ENCODE measurements around the gene RNF123. TPM values are rescaled to one million over a fixed set of nuclear protein-coding genes. Genes with fewer than 3 reads are reported as not detected.

The RNF123 gene
- total and polyA plus RNA-seq, 2 donors = 15.9 to 29.3 TPM

DNA sequence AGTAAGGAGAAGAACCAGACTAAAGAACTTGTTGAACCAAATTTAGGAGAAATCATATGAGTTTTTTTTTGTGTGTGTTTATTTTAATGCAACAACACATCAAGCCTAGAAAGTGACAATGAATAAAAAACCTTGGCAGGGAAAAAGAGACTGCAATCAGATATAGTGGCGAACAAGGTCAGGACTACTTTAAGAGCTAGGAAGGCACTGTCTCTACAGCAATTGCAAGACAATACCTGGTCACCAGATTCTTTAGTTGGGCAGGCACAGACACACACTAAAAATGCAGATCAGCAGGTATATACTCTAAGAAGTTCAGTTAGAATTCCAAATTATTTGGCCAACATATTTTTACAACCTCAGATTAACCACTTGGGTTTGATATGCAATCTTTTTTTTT is 65.2 kb downstream of the RNF123 start:
- Histone ChIP-seq H3K4me3 (ENCODE audit: low read depth, low read length) (no peak overlapping the region), H3K36me3 (ENCODE audit: insufficient read depth) (no peaks in the 10 kb centered on the region), H3K27ac (ENCODE audit: low read depth) (no peak overlapping the region), H3K4me1 (ENCODE audit: insufficient read depth) (no peaks in the 10 kb centered on the region)
- WGBS = 85% methylated on average over 1 of the region's 1 CpG
- DNase-seq (ENCODE audit: extremely low spot score) = no peak

DNA sequence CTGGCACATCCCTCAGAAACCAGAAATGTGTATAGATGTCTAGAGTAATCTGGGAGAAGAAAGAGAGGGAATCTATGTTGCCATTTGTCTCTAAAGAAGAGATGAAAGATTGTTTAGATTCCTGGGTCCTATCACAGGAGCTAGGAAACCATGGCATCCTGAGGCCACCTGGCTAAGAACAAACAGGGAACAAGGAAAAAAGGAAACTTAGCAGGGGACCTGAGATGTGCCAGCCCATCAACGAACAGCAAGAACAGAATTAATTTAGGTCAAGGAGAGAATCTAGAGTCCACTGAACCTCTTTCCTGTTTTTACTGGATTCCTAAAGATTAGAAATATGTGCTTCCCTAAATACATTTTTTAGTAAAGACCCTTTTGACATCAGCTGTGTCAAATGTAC is 66.7 kb downstream of the RNF123 start:
- no peak for DNase-seq (ENCODE audit: extremely low spot score)
- H3K4me1 ChIP-seq (ENCODE audit: insufficient read depth) = no peaks in the 10 kb centered on the region
- no peaks in the 10 kb centered on the region for H3K36me3 ChIP-seq (ENCODE audit: insufficient read depth)
- H3K4me3 ChIP-seq (ENCODE audit: low read depth, low read length) = no peak overlapping the region
- H3K27ac ChIP-seq (ENCODE audit: low read depth) = no peak overlapping the region
- 84% methylated on average over 1 of the region's 1 CpG for WGBS

GRCh38 chr3:49757197-49757596 is 67.8 kb downstream of the RNF123 start:
- DNase-seq (ENCODE audit: extremely low spot score) = no peak
- 63% methylated on average over 2 of the region's 2 CpGs for WGBS

GRCh38 chr3:49759226-49759625 is 69.9 kb downstream of the RNF123 start:
- 25% methylated on average over 1 of the region's 1 CpG for WGBS
- no peak overlapping the region for H3K27ac ChIP-seq (ENCODE audit: low read depth)
- H3K4me1 ChIP-seq (ENCODE audit: insufficient read depth) = no peaks in the 10 kb centered on the region
- no peak overlapping the region for H3K4me3 ChIP-seq (ENCODE audit: low read depth, low read length)
- no peak for DNase-seq (ENCODE audit: extremely low spot score)
- H3K36me3 ChIP-seq (ENCODE audit: insufficient read depth) = no peaks in the 10 kb centered on the region

More at GRCh38 chr3:49757197-49757596, 67.8 kb downstream of the RNF123 start:
- no peak overlapping the region for H3K4me3 ChIP-seq (ENCODE audit: low read depth, low read length)
- H3K27ac ChIP-seq (ENCODE audit: low read depth) = no peak overlapping the region
- no peaks in the 10 kb centered on the region for H3K4me1 ChIP-seq (ENCODE audit: insufficient read depth)
- no peaks in the 10 kb centered on the region for H3K36me3 ChIP-seq (ENCODE audit: insufficient read depth)

GRCh38 chr3:49761661-49762060 is 72.3 kb downstream of the RNF123 start:
- Histone ChIP-seq H3K36me3 (ENCODE audit: insufficient read depth) (no peaks in the 10 kb centered on the region), H3K4me1 (ENCODE audit: insufficient read depth) (no peaks in the 10 kb centered on the region), H3K4me3 (ENCODE audit: low read depth, low read length) (no peak overlapping the region), H3K27ac (ENCODE audit: low read depth) (no peak overlapping the region)
- DNase-seq (ENCODE audit: extremely low spot score) = no peak
- WGBS = 88% methylated on average over 3 of the region's 3 CpGs

DNA sequence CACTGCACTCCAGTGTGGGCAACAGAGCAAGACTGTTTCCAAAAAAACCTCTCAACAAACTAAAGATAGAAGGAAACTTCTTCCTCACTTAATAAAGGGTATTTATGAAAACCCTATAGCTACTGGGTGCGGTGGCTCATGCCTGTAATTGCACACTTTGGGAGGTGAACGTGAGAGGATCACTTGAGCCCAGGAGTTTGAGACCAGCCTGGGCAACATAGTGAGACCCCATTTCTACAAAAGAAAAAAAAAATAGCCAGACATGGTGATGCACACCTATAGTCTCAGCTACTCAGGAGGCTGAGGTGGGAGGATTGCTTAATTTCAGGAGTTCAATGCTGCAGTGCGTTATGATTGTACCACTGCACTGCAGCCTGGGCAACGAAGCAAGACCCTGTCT is 74.6 kb downstream of the RNF123 start:
- 97% methylated on average over 4 of the region's 4 CpGs for WGBS
- H3K36me3 ChIP-seq (ENCODE audit: insufficient read depth) = no peaks in the 10 kb centered on the region
- no peak for DNase-seq (ENCODE audit: extremely low spot score)
- no peak overlapping the region for H3K4me3 ChIP-seq (ENCODE audit: low read depth, low read length)
- no peak overlapping the region for H3K27ac ChIP-seq (ENCODE audit: low read depth)
- H3K4me1 ChIP-seq (ENCODE audit: insufficient read depth) = no peaks in the 10 kb centered on the region

DNA sequence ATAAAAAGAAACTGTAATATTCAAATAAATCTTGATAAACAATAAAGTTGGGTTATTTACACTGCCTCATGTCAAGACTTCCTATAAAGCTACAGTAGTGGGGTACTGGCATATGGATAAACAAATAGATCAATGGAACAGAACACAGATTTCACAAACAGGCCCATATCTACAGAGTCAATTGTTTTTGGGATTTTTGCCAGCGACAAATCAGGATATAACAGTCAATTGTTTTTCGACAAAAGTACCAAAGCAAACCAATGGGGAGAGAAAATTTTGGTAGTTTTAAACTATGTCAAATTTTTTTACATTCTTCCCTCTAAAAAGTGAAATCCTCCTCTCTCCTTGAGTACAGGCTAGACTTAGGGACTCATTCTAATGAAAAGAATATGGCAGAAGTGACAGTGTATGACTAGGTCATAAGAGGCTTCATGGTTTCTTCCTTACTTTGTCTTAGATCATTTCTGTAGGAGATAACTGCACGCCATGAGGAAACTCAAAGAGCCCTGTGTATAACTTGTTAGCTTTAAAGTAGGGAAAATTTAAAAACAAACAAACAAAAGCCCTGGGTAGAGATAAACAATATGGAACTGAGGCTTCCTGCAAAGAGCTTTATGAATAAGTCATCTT is 80.0 kb downstream of the RNF123 start:
- no peaks in the 10 kb centered on the region for H3K36me3 ChIP-seq (ENCODE audit: insufficient read depth)
- no peak overlapping the region for H3K4me3 ChIP-seq (ENCODE audit: low read depth, low read length)
- no peak for DNase-seq (ENCODE audit: extremely low spot score)
- H3K27ac ChIP-seq (ENCODE audit: low read depth) = no peak overlapping the region
- H3K4me1 ChIP-seq (ENCODE audit: insufficient read depth) = no peaks in the 10 kb centered on the region
- WGBS = 88% methylated on average over 3 of the region's 3 CpGs

GRCh38 chr3:49769926-49770325 is 80.6 kb downstream of the RNF123 start:
- Histone ChIP-seq H3K36me3 (ENCODE audit: insufficient read depth) (no peaks in the 10 kb centered on the region), H3K4me1 (ENCODE audit: insufficient read depth) (no peaks in the 10 kb centered on the region), H3K4me3 (ENCODE audit: low read depth, low read length) (no peak overlapping the region), H3K27ac (ENCODE audit: low read depth) (no peak overlapping the region)
- DNase-seq (ENCODE audit: extremely low spot score) = no peak

Small RNA genes within 50 kb of the gene (small RNA-seq; reads per million reads assigned to genes)
- not detected for gene AMIGO3
- not detected for gene COX6CP14

Other genes with a start within 250 kb of the RNF123 start
- 34.1 TPM for gene DAG1, start 219.3 kb upstream of the RNF123 start, total RNA-seq
- 58.7 TPM for gene DAG1, start 219.3 kb upstream of the RNF123 start, polyA plus RNA-seq
- 0.48 TPM for gene BSN, start 135.1 kb upstream of the RNF123 start, total RNA-seq
- 0.39 TPM for gene BSN, start 135.1 kb upstream of the RNF123 start, polyA plus RNA-seq
- gene APEH, start 15.2 kb upstream of the RNF123 start, total RNA-seq = 51.4 TPM
- 73.4 TPM for gene APEH, start 15.2 kb upstream of the RNF123 start, polyA plus RNA-seq
- 5.5 TPM for gene MST1, start 83 bp upstream of the RNF123 start, total RNA-seq
- 11.2 TPM for gene MST1, start 83 bp upstream of the RNF123 start, polyA plus RNA-seq
- gene AMIGO3, start 30.1 kb downstream of the RNF123 start, total RNA-seq = not detected
- gene AMIGO3, start 30.1 kb downstream of the RNF123 start, polyA plus RNA-seq = 1.1 TPM
- 11.3 TPM for gene GMPPB, start 34.4 kb downstream of the RNF123 start, total RNA-seq
- gene GMPPB, start 34.4 kb downstream of the RNF123 start, polyA plus RNA-seq = 17.9 TPM
- 31.6 TPM for gene IP6K1, start 97.0 kb downstream of the RNF123 start, total RNA-seq
- gene IP6K1, start 97.0 kb downstream of the RNF123 start, polyA plus RNA-seq = 31.0 TPM
- not detected for gene CDHR4, start 110.3 kb downstream of the RNF123 start, total RNA-seq
- gene CDHR4, start 110.3 kb downstream of the RNF123 start, polyA plus RNA-seq = 0.10 TPM
- 10.3 TPM for gene INKA1, start 113.7 kb downstream of the RNF123 start, total RNA-seq
- gene INKA1, start 113.7 kb downstream of the RNF123 start, polyA plus RNA-seq = 6.5 TPM
- gene UBA7, start 124.4 kb downstream of the RNF123 start, total RNA-seq = 39.6 TPM
- 37.7 TPM for gene UBA7, start 124.4 kb downstream of the RNF123 start, polyA plus RNA-seq
- 6.8 TPM for gene TRAIP, start 167.0 kb downstream of the RNF123 start, total RNA-seq
- gene TRAIP, start 167.0 kb downstream of the RNF123 start, polyA plus RNA-seq = 2.6 TPM
- gene CAMKV, start 180.3 kb downstream of the RNF123 start, total RNA-seq = 0.37 TPM
- not detected for gene CAMKV, start 180.3 kb downstream of the RNF123 start, polyA plus RNA-seq
- gene MST1R, start 214.3 kb downstream of the RNF123 start, total RNA-seq = 1.7 TPM
- gene MST1R, start 214.3 kb downstream of the RNF123 start, polyA plus RNA-seq = 6.8 TPM
- gene MON1A, start 240.3 kb downstream of the RNF123 start, total RNA-seq = 5.1 TPM
- gene MON1A, start 240.3 kb downstream of the RNF123 start, polyA plus RNA-seq = 13.1 TPM

Measured in urinary bladder (tissue), 4 donors.